Measurements from ENCODE around the gene TNFRSF8.

GRCh38 chr1:12146343-12147112, 83.4 kb downstream of the TNFRSF8 start:
- TF ChIP-seq ZNF512 (CRISPR knock-in tag; IDR thresholded peaks at IDR 0.05; ENCODE audit: borderline replicate concordance) (no peak), ELF4 (CRISPR knock-in tag; IDR thresholded peaks at IDR 0.05; ENCODE audit: low read depth) (no peak), FOXP4 (CRISPR knock-in tag; IDR thresholded peaks at IDR 0.05) (no peak), ZNF121 (CRISPR knock-in tag; IDR thresholded peaks at IDR 0.05) (no peak)
- TF ChIP-seq, protein P1, sequence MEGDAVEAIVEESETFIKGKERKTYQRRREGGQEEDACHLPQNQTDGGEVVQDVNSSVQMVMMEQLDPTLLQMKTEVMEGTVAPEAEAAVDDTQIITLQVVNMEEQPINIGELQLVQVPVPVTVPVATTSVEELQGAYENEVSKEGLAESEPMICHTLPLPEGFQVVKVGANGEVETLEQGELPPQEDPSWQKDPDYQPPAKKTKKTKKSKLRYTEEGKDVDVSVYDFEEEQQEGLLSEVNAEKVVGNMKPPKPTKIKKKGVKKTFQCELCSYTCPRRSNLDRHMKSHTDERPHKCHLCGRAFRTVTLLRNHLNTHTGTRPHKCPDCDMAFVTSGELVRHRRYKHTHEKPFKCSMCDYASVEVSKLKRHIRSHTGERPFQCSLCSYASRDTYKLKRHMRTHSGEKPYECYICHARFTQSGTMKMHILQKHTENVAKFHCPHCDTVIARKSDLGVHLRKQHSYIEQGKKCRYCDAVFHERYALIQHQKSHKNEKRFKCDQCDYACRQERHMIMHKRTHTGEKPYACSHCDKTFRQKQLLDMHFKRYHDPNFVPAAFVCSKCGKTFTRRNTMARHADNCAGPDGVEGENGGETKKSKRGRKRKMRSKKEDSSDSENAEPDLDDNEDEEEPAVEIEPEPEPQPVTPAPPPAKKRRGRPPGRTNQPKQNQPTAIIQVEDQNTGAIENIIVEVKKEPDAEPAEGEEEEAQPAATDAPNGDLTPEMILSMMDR (IDR thresholded peaks at IDR 0.05) = no peak
